Measurements from ENCODE around the gene NAALADL2.

DNA sequence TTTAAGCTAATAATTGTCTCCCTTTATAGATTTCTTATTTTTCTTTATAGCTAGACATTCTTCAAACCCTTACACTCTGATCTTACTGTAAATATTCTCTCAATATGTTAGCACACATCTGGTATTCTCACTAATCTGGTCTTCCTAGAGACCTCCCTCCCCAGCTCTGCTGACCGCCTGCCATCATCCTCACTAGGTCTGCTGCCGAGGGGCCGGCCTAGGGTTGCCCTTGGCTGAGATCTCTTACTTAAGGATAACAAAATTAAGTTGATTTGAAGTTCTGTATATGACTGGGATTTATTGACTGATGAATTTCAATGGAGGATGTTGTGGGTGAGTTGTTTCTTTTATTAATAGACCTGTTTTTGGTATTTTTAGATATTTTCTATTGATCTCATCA, 586.6 kb downstream of the NAALADL2 start:
- no peak for TF ChIP-seq EZH2 (IDR thresholded peaks at IDR 0.05; ENCODE audit: low read length, unreplicated experiment)
- TF ChIP-seq, protein P1, sequence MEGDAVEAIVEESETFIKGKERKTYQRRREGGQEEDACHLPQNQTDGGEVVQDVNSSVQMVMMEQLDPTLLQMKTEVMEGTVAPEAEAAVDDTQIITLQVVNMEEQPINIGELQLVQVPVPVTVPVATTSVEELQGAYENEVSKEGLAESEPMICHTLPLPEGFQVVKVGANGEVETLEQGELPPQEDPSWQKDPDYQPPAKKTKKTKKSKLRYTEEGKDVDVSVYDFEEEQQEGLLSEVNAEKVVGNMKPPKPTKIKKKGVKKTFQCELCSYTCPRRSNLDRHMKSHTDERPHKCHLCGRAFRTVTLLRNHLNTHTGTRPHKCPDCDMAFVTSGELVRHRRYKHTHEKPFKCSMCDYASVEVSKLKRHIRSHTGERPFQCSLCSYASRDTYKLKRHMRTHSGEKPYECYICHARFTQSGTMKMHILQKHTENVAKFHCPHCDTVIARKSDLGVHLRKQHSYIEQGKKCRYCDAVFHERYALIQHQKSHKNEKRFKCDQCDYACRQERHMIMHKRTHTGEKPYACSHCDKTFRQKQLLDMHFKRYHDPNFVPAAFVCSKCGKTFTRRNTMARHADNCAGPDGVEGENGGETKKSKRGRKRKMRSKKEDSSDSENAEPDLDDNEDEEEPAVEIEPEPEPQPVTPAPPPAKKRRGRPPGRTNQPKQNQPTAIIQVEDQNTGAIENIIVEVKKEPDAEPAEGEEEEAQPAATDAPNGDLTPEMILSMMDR (conservative IDR thresholded peaks at IDR 0.05; ENCODE audit: low read depth, low read length): no peak
- TF ChIP-seq EZH2phosphoT487 (IDR thresholded peaks at IDR 0.05; ENCODE audit: borderline replicate concordance, low read length): no peak
